Endometrium (tissue), 2 donors: ENCODE data around the gene DOCK7.
A peak's percentile ranks its signal among the peaks of the same experiment; 100 is the strongest.
"Not testable (repeated sequence)": the region's sequence is repeated elsewhere in the genome, so short reads cannot be mapped to it uniquely, and the experiment has no call there.

ENCODE experiments used
- FAIRE-seq: peaks from 2 replicates; lab custom pipeline; 2012; peaks lifted over from hg19 to GRCh38; lab: Jason Lieb, UNC
- donor health status: control.
- donor health status: control.

Gene DOCK7

GRCh38 chr1:62530516-62531154 is 157.6 kb downstream of the DOCK7 start:
- FAIRE-seq, result no peak

GRCh38 chr1:62529227-62529626 is 159.0 kb downstream of the DOCK7 start:
- FAIRE-seq, result no peak

- no peak for FAIRE-seq
Measured at GRCh38 chr1:62528015-62528414, 160.2 kb downstream of the DOCK7 start.

DNA sequence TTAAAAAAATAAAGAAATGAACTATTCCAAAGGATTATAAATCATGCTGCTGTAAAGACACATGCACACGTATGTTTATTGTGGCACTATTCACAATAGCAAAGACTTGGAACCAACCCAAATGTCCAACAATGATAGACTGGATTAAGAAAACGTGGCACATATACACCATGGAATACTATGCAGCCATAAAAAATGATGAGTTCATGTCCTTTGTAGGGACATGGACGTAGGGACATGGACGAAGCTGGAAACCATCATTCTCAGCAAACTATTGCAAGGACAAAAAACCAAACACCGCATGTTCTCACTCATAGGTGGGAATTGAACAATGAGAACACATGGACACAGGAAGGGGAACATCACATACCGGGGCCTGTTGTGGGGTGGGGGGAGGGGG is 160.8 kb downstream of the DOCK7 start:
- not testable (repeated sequence) for FAIRE-seq

- no peak for FAIRE-seq
Measured at GRCh38 chr1:62523860-62524259, 164.3 kb downstream of the DOCK7 start.

DNA sequence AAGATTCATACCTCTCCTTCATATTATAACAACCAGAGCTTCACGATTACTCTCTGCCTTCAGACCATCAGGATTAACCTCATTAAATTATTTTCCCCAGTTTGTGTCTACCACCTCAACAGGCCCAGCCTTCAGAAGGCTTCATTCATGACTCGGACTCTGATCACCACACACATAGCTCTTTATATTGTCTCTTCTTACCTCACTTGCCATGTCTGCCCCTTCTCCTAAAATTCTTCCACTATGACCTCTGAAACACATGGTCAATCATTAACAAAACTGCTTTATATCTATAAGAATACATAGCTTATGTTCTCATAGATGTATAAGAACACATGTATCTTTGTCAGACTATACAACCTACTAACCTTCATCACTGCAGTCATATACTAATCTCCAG is 171.6 kb downstream of the DOCK7 start:
- FAIRE-seq, result no peak

- no peak for FAIRE-seq
Measured at GRCh38 chr1:62514746-62515423, 173.3 kb downstream of the DOCK7 start.

GRCh38 chr1:62513013-62513412 is 175.2 kb downstream of the DOCK7 start:
- FAIRE-seq, result no peak

DNA sequence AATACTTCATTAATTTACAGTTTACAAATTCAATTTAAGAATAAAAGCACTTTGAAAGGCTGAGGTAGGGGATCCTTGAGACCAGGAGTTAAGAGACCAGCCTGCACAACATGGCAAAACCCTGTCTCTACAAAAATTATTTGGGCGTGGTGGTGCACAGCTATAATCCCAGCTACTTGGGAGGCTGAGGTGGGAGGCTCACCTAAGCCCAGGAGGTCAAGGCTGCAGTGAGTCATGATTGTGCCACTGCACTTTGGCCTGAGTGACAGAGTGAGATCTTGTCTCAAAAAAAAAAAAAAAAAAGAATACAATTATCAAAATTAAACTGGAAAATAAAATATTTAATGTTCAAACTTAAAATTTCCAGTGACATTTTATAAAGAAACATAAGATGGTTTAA is 179.2 kb downstream of the DOCK7 start:
- no peak for FAIRE-seq

GRCh38 chr1:62508187-62508758 is 179.9 kb downstream of the DOCK7 start:
- peak; percentile 80 for FAIRE-seq

GRCh38 chr1:62500210-62500609 is 188.0 kb downstream of the DOCK7 start:
- peak; percentile 41 for FAIRE-seq

GRCh38 chr1:62494137-62494536 is 194.0 kb downstream of the DOCK7 start:
- FAIRE-seq, result no peak

DNA sequence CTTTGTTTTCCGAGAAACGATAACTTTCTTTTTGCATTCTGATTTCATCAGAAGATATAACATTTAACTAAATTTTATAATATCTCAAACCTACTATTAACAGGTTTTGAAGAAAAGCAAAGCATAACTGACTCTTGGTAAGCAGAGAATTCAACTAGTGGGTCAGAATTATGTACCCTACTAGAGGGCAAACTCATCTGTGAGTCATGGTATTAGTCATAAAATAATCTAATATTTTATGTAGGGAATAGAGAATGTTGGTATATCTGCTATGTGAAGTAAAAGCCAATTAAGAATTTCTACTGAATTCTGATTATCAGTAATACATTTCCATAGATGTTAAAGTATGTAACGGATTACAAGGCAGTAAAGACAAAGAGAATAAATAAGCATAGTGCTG is 194.5 kb downstream of the DOCK7 start:
- no peak for FAIRE-seq

DNA sequence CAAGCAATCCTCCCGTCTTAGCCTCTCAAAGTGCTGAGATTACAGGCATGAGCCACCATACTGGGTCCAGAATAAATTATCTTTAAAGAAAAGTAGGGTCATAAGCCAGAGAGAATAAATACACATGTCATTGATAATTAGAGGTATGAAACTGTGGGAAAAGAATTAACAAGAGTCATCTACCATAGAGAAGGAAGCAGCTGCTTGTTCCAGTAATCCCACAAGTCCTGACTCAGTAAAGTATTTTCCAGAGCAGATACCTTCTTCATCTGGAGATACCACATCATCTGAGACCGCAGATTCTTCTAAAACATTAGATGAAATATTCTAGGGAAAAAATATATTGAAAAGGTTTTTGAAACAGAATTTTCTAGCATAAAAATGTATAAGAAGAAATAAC is 195.7 kb downstream of the DOCK7 start:
- no peak for FAIRE-seq

DNA sequence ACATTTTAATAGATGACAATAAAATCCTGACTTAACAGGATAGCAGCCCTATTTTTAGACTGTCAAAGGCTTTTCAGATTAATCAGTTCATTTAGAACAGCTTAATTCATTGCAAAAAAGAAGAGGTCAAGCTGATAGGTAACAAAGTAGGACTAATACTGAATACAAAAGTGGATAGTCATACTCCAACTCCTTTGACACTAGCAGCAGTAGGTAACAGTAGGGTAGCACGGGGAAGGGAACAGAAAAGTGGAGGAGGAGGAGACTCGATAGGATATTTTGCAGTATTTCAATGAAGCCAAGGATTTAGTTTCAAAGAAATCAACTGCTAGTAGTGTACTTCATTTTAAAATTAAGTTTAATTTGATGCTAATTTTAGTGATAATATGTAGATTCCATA is 200.2 kb downstream of the DOCK7 start:
- no peak for FAIRE-seq

DNA sequence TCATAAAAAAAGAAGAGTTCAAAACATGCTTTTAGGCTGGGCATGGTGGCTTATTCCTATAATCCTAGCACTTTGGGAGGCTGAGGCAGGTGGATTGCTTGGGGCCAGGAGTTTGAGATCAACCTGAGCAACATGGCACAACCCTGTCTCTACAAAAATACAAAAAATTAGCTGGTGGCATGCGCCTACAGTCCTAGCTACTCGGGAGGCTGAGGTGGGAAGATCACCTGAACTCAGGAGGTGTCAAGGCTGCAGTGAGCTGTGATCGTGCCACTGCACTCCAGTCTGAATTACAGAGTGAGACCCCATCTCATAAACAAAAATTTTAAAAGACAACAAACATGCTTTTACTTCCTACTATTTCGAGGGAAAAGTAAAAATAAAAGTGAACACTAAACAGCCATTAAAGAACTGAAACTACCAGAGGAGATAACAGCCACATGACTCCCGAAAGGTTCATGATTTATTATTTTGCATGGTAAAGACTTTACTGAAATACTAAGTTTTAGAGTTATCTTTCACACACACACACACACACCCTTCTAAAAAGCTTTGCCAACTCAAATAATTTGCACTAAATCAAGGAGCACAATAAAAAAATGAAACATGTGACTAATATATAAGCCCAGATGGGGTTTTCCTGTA is 203.2 kb downstream of the DOCK7 start:
- FAIRE-seq, result no peak

DNA sequence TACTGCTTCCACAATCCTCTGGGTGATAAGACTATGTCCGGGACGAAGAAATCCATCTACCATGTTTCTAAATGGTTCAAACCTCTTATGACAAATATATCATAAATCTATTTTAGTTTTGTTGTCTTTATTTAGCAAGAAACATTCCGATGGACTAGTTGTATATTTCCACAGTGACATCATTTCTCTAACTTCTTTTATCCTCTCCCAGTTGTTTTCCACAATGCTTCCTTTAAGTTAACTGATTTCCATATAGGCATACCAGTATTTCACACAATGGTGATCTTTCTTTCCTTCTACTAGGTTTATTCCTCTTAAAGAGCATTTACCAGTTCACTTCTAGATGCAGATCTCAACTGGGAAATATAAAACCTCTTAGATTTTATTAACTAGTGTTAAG is 206.5 kb downstream of the DOCK7 start:
- FAIRE-seq, result no peak

DNA sequence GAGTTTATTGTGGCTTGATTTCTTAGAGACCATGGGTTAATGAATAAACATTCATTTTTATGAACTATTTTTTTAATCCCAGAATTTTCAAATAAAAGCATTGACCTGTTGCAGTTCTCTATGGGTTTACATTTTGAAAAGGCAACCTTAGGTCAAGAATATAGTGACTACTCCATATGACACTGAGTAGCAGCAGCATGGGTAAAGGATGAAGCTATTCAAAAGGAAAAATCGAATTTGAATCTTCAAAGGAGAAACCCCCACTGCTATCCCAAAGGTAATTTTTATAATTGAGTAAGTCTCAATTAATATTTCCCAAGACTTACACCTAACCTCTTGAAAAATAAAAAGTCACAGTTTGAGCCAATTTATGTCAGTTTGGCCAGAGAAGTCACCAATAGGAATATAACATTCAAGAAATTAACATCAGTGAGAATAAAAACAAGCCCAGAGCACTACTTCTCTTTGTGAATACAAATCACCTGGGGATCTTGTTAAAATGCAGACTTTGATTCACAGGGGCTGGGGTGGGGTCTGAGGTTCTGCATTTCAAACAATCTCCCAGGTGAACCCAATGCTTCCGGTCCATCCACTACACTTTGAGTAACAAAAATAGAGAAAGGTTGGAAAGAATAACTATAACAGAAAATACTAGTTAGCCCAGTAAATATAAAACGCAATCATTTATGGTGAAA is 211.5 kb downstream of the DOCK7 start:
- no peak for FAIRE-seq

GRCh38 chr1:62467092-62467491 is 221.1 kb downstream of the DOCK7 start:
- FAIRE-seq, result no peak

DNA sequence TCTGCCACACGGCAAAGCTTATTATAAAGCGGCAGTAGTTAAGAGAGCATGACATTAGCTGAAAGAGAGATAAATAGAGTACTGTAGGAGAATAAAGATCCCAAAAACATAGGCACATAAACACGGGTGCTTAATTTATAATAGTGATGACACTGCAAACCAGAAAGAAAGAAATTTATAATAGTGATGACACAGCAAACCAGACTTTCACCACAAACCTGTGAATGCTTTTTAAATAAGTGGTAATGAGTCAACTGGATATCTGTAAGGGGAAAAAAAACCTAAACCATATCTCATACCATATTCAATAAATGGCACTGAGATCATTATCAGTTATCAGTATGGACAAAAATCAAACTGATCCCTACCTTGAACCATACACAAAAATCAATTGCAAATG is 225.8 kb downstream of the DOCK7 start:
- FAIRE-seq, result no peak

- no peak for FAIRE-seq
Measured at GRCh38 chr1:62457955-62458354, 230.2 kb downstream of the DOCK7 start.

DNA sequence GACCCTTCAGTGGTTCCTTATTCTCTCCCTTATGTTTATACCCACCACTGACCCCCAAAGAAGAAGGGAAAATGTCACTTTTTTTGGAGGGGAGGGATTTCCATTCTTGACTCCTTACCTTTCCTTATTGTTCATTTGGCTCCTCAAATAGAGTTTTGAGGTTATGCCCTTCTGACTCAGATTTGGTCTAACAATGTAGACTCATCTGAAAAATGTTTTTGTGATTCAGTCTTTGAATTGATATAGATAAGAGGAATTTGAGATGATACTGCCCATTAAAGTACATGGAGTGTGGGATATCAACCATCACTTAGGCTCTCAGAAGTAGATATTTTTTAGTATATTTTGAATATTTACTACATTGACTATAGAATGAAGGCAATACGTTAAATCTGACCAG is 235.2 kb downstream of the DOCK7 start:
- no peak for FAIRE-seq

- FAIRE-seq, result no peak
Measured at GRCh38 chr1:62450301-62450700, 237.9 kb downstream of the DOCK7 start.
